ENCODE measurements around the gene GALNT1.

- TF ChIP-seq CTCF (IDR thresholded peaks at IDR 0.05) (no peak), POLR2A (IDR thresholded peaks at IDR 0.05) (no peak)
Measured at GRCh38 chr18:35716169-35716831, 134.8 kb downstream of the GALNT1 start.
